OCI-LY7 (cell line): ENCODE results near the gene SRSF12.

Experiments
- EZH2phosphoT487 ChIP-seq: fragments of 200-600 bp; sonication (generic); IDR thresholded peaks from 2 replicates; pipeline ENCODE4 v1.6.1; 2018; ENCODE audit warnings: low read depth, borderline replicate concordance, mild to moderate bottlenecking, mixed run types, antibody characterized with exemption, low read length, moderate library complexity, mixed read lengths
- TF ChIP-seq, protein P1 (sequence below): fragments of 200-600 bp; sonication (generic); conservative IDR thresholded peaks from 2 replicates; pipeline ENCODE4 v1.5.1; 2014; ENCODE audit warnings: mild to moderate bottlenecking, antibody characterized with exemption, low read length, moderate library complexity, mixed read lengths

DNA sequence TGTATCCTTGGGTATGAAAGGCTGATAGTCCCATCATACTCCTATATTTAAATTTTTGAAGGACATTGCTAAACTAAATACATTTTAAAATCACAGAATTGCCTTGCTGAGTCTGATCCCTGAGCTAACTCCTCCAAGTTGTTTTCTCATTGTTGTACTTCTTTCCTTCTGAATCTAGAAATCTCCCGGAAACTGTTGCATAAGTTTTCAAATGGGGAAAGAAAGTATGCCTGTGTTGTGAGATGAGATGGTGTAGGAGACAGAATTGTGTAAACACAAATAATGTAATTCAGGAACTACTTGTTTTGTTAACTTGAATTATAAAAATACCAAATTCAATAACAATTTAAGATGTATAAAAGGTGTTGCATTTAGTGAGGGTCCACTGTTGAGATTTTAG is 30.0 kb downstream of the SRSF12 start:
- TF ChIP-seq, protein P1, sequence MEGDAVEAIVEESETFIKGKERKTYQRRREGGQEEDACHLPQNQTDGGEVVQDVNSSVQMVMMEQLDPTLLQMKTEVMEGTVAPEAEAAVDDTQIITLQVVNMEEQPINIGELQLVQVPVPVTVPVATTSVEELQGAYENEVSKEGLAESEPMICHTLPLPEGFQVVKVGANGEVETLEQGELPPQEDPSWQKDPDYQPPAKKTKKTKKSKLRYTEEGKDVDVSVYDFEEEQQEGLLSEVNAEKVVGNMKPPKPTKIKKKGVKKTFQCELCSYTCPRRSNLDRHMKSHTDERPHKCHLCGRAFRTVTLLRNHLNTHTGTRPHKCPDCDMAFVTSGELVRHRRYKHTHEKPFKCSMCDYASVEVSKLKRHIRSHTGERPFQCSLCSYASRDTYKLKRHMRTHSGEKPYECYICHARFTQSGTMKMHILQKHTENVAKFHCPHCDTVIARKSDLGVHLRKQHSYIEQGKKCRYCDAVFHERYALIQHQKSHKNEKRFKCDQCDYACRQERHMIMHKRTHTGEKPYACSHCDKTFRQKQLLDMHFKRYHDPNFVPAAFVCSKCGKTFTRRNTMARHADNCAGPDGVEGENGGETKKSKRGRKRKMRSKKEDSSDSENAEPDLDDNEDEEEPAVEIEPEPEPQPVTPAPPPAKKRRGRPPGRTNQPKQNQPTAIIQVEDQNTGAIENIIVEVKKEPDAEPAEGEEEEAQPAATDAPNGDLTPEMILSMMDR: no peak
- no peak for TF ChIP-seq EZH2phosphoT487
